C4-2B (cell line): ENCODE data around the gene NUDT1.

Source experiments
- H3K27ac ChIP-seq: fragments of 450-650 bp; 2 replicates; pipeline ENCODE4 v1.5.1; 2017
- ZFX ChIP-seq: fragments of 450-650 bp; IDR thresholded peaks from 2 replicates; pipeline ENCODE4 v1.6.1; 2017
- TF ChIP-seq, protein P1 (sequence below): fragments of 450-650 bp; conservative IDR thresholded peaks from 2 replicates; pipeline ENCODE4 v1.5.1; 2017; ENCODE audit warnings: mild to moderate bottlenecking

NUDT1 gene

GRCh38 chr7:2242541-2243429 lies 759 bp downstream of the NUDT1 start:
- TF ChIP-seq, protein P1, sequence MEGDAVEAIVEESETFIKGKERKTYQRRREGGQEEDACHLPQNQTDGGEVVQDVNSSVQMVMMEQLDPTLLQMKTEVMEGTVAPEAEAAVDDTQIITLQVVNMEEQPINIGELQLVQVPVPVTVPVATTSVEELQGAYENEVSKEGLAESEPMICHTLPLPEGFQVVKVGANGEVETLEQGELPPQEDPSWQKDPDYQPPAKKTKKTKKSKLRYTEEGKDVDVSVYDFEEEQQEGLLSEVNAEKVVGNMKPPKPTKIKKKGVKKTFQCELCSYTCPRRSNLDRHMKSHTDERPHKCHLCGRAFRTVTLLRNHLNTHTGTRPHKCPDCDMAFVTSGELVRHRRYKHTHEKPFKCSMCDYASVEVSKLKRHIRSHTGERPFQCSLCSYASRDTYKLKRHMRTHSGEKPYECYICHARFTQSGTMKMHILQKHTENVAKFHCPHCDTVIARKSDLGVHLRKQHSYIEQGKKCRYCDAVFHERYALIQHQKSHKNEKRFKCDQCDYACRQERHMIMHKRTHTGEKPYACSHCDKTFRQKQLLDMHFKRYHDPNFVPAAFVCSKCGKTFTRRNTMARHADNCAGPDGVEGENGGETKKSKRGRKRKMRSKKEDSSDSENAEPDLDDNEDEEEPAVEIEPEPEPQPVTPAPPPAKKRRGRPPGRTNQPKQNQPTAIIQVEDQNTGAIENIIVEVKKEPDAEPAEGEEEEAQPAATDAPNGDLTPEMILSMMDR, result no peak
- TF ChIP-seq ZFX, result no peak
- H3K27ac ChIP-seq, result peak overlapping the region; percentile 90

GRCh38 chr7:2243458-2243857 lies 1.4 kb downstream of the NUDT1 start:
- no peak for TF ChIP-seq ZFX
- TF ChIP-seq, protein P1, result no peak
- peak overlapping the region; percentile 90 for H3K27ac ChIP-seq

DNA sequence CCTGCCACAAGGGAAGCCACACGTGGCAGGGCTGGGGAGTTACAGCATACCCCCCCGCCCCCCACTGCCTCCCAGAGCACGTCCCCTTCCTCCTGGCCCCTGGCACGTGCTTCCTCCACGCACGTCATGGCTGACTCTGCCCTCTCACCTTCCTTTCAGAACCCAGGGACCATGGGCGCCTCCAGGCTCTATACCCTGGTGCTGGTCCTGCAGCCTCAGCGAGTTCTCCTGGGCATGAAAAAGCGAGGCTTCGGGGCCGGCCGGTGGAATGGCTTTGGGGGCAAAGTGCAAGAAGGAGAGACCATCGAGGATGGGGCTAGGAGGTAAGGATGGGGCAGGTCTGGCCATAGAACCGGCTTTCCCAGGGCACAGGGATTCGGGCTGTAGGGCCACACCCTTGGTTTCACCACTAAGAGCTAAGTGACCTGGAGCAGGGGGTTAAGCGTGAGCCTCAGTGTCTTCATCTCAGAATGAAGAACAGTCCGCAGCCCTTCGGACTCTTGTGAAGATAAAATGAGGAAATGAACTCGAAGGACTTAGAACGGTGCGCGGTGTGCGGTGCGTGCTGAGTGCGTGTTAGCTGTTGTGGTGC lies 2.5 kb downstream of the NUDT1 start:
- no peak overlapping the region for H3K27ac ChIP-seq
- no peak for TF ChIP-seq ZFX
- TF ChIP-seq, protein P1, result no peak

GRCh38 chr7:2245883-2246675 lies 4.1 kb downstream of the NUDT1 start:
- TF ChIP-seq, protein P1, result no peak
- no peak for TF ChIP-seq ZFX
- no peak overlapping the region for H3K27ac ChIP-seq

DNA sequence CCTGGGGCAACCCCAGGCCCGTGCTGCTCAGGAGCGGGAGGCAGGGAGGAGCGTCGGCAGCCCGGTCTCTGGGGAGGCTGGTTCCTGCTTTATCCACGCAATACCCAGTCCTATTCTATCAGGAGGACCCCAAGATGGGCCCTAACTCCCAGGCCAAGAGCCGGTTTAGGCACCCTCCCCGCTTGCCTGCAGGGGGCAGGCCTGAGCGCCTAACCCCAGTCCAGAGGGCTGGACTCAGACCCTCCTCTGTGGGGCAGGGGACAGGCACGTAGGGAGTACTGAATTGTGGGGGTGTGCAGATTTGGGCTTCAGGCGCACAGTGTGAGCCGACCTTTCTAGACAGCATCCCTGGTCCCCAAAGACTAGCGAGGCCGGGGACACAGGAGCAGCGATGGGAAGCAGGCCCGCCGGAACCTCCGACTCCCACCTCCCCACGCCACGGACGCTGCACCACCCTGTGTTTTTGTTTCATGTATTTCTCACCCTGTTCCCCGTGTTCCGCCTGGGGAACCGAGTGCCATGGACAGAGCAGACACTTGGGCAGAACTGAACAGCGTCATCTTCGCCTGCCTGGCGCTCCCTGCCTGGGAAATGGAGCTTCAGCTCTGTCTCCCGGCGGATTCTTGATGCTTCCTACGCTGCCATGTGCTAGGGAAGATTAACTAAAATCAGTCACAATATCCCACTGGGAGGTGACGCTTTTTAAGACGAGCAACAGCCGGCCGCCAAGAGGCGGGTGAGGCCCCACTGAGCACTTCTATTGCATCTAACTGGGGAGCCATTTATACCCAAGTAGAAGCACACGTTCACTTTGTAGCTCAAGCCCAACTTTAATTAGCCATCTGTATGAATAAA lies 5.3 kb downstream of the NUDT1 start:
- TF ChIP-seq, protein P1, result peak; percentile 85
- no peak for TF ChIP-seq ZFX
- H3K27ac ChIP-seq, result no peak overlapping the region

DNA sequence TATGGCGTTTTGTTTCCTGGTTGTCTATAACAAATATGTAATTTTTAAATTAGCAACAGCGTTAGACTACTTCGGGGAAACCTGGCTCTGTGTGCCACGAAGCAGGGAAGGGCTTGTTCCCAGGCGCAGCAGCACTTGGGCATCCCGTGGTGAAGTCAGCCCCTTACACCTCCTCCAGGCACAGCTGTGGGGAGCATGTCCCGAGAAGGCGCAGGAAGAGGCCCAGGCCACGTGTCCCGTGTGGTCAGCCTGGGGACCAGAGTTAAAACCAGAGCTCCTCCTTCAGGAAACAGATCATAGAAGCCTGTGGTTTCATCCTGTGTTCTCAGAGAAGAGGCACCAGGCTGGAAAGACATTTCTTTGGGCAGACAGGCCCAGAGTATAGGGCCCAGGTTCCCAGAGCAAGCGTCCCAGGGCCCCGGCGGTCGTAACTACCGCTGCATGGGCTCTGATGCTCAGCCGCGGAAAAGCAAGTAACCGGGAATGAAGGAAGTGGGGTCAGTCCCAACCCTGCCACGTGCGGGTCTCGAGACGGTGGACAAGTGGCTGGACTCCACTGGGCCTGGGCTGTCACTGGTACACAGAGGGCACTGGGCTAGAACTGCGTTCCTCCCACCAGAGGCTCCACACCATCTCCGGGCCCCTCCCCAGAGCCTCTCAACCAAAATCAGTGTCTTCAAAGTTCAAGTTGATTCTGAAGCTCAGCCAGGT lies 7.1 kb downstream of the NUDT1 start:
- no peak overlapping the region for H3K27ac ChIP-seq
- TF ChIP-seq, protein P1, result no peak
- no peak for TF ChIP-seq ZFX
